Psoas muscle (tissue), 8 donors: Measurements from ENCODE around the gene HDDC2. TPM values are rescaled to one million over a fixed set of nuclear protein-coding genes. Genes with fewer than 3 reads are reported as not detected.

Source experiments
- ATAC-seq, 4 donors: fragments of 200-7000 bp; cut with Tn5 transposase; one replicate each; pipeline ENCODE4 v1.9.1; 2020; ENCODE audit warnings: moderate library complexity in 3 of 4, mild to moderate bottlenecking in 2 of 4
- DNase-seq, 2 donors: peaks; one replicate each; pipeline ENCODE4 v3.0.0-alpha.2; 2020
- H3K27ac ChIP-seq: fragments of 200-600 bp; one replicate; pipeline ENCODE4 v1.8.0; 2022
- H3K27me3 ChIP-seq, 3 donors: fragments of 200-600 bp in 1 of 3; one replicate each; pipeline versions ENCODE4 v1.6.1 to v1.8.0; 2013 to 2022; ENCODE audit warnings: low read length in 2 of 3, mild to moderate bottlenecking in 2 of 3, moderate library complexity in 1 of 3; ENCODE audit not compliant: insufficient read depth in 3 of 3
- H3K36me3 ChIP-seq, 2 donors: fragments of 200-600 bp in 1 of 2; one replicate each; pipeline versions ENCODE4 v1.6.1 to v1.8.0; 2013 to 2022; ENCODE audit warnings: low read depth in 1 of 2, mild to moderate bottlenecking in 1 of 2, moderate library complexity in 1 of 2; ENCODE audit not compliant: insufficient read depth in 1 of 2
- H3K4me1 ChIP-seq: fragments of 200-600 bp; one replicate; pipeline ENCODE4 v1.8.0; 2022
- H3K4me3 ChIP-seq: fragments of 200-600 bp; one replicate; pipeline ENCODE4 v1.8.0; 2022; ENCODE audit warnings: mild to moderate bottlenecking
- H3K9me3 ChIP-seq: fragments of 200-600 bp; one replicate; pipeline ENCODE4 v1.8.0; 2022
- WGBS, 3 donors: extraction: QIAGEN DNeasy Blood & Tissue Kit; methylation state at CpG; one replicate each; pipeline versions ENCODE4 v1.1.6 to v1.1.7; 2013; 5-methylcytosine and 5-hydroxymethylcytosine counted together
- intact Hi-C, 2 donors: fragments of 100-400 bp; cut with DNase I; formaldehyde crosslinking; loops; one replicate each; pipeline versions ENCODE4 v1.11.0 to v1.14.2; 2022
- polyA plus RNA-seq, 3 donors: library from polyadenylated mRNA; stranded (reverse); fragments of 200-250 nt; gene quantifications; one replicate each; pipeline ENCODE4 v1.2.3, GENCODE V29; 2013
- total RNA-seq, 4 donors: library from RNA; stranded (reverse); fragmentation: NEBNext Ultra II Directional in 2 of 4; extraction: Animal tissue kit (Norgen Biotek cat#: 25700) in 2 of 4; gene quantifications; one replicate each; pipeline versions ENCODE4 v1.2.1 to v1.2.4, GENCODE V29; 2021 to 2023
- TF ChIP-seq, protein P1 (sequence below): fragments of 200-600 bp; IDR thresholded peaks from one replicate; pipeline ENCODE4 v1.8.0; 2022; ENCODE audit warnings: antibody characterized with exemption
- donor health status: healthy with polysubstance abuse.
- donor health status: DM: no; HTN: no; CAD: no; lungs with moderate emphysema.
- donor health status: Bipolar disorder and iron deficiency.
- donor health status: healthy.
- donor health status: DM: yes; HTN: yes; CAD: no.
- donor health status: DM: no; HTN: no; CAD: no.
- donor health status: DM: no; HTN: no; CAD: no.
- donor health status: DM: yes; HTN: yes; CAD: no.

The HDDC2 gene
- total and polyA plus RNA-seq, 7 donors: 72.5 to 151 (median 103) TPM

DNA sequence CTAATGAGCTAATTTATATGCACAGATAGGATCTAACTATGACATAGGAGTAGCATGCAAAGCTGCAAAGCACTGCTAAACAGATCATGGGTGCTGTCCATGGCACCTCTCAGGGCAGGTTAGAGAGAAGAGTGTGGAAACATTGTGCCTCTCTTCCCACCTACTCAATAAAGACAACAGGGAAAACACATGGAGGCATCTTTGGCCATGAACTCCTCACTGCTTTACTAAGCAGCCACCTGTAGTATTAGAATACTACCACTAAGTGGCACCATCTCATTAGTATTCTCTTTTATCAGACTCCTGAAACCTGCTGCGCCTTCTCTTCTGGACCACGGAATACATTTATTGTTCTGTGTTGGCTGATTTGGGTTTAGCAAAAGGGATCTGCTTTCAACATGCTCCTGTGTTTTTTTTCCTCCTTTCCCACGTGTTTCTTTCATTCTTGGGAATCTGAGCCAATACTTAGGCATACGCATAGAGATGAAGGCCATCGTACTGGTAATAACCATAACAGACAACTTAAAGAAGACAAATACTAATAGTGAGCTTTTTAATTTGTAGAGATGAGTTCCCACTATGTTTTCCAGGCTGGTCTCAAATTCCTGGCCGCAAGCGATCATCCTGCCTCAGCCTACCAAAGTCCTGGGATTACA is 9.4 kb upstream of the HDDC2 start:
- no peak for DNase-seq
- peak; percentile 79 to 82 (median 80) for ATAC-seq
- Histone ChIP-seq H3K27ac (no peak overlapping the region), H3K4me1 (no peaks in the 10 kb centered on the region), H3K4me3 (no peak overlapping the region), H3K9me3 (no peaks in the 10 kb centered on the region), H3K27me3 (no peaks in the 10 kb centered on the region), H3K36me3 (no peaks in the 10 kb centered on the region)
- TF ChIP-seq, protein P1, sequence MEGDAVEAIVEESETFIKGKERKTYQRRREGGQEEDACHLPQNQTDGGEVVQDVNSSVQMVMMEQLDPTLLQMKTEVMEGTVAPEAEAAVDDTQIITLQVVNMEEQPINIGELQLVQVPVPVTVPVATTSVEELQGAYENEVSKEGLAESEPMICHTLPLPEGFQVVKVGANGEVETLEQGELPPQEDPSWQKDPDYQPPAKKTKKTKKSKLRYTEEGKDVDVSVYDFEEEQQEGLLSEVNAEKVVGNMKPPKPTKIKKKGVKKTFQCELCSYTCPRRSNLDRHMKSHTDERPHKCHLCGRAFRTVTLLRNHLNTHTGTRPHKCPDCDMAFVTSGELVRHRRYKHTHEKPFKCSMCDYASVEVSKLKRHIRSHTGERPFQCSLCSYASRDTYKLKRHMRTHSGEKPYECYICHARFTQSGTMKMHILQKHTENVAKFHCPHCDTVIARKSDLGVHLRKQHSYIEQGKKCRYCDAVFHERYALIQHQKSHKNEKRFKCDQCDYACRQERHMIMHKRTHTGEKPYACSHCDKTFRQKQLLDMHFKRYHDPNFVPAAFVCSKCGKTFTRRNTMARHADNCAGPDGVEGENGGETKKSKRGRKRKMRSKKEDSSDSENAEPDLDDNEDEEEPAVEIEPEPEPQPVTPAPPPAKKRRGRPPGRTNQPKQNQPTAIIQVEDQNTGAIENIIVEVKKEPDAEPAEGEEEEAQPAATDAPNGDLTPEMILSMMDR: peak; percentile 87
- intact Hi-C loops: loop anchor here (1.0 to 10.0 kb wide), 6 partner anchors 284 to 644 kb away; partner anchors contain the start of gene HINT3 (in 1 of the 2)
- WGBS, 3 donors: 37 to 42% (median 39%) methylated on average over 7 of the region's 7 CpGs

DNA sequence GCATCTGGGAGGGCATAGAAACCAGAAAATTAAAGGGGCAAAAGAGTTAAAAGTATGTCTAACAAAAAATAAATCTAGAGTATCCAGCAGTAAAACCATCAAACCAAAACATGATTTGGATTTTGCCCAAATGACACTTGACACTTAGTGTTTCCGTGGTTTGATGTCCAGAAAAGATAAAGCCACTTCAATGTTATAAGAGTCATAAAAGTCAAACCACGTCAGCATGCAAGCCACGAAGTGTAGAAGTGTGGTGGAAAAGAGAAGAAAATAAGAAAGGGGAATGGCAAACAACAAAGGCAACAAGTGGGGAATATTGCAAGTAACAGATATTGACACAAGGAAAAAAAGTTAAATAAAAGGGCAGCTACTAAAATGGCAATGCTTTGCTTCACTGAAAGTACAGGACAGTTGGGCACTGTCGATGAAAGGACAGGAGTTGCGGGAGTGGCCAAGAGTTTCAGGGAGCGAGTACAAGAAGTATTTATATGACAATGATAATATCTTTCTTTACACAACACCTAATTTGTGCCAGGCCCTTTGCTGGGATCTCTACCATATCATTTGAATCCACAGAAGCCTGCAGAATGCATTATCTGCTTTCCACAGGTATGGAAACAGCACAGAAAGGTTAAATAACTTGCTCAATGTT is 6.3 kb upstream of the HDDC2 start:
- no peaks in the 10 kb centered on the region for H3K36me3 ChIP-seq
- TF ChIP-seq, protein P1: no peak
- 27 to 38% (median 32%) methylated on average over 6 of the region's 6 CpGs for WGBS, 3 donors
- H3K9me3 ChIP-seq: no peaks in the 10 kb centered on the region
- H3K27me3 ChIP-seq: no peaks in the 10 kb centered on the region
- H3K27ac ChIP-seq: peak overlapping the region; percentile 64
- no peak overlapping the region for H3K4me3 ChIP-seq
- no peaks in the 10 kb centered on the region for H3K4me1 ChIP-seq
- peak; percentile 72 to 87 (median 80) for ATAC-seq
- intact Hi-C loops: loop anchor here in 1 of 2 donors (5.0 kb wide), 1 partner anchor 649 kb away; the partner anchor contains the start of gene HINT3
- no peak for DNase-seq

DNA sequence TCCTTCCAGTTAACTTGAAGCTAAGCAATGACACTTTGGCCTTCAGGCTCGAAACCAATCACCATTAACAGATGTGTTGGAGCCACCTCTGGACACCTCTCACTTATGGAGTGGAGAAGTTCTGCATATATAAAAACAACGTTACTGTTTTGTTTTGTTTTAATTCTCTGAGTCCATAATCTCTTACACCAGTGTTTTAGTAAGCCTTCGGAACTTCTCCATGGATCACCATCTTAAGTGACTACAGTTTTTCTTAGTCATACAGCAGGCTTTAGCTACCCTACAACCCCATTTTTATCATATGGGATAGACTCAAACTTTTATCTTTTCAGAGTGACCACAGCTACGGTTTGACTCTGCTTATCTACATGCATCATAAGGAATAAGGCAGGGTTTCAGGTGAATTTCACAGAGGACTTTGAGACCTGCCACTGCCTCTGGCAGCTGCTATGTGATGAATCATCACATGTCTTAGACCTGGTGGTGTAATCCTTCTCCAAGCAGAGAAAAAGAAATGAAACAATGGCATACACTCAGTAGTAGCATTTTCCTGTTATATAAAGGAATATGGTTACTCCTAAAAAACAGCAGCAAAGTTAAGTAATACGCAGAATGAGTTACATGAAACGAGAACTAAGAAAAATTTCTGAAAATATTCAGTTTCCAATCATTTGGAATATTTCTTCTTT is 5.5 kb upstream of the HDDC2 start:
- no peaks in the 10 kb centered on the region for H3K36me3 ChIP-seq
- ATAC-seq (peak; percentile 73 to 79 (median 76)), DNase-seq (no peak)
- no peaks in the 10 kb centered on the region for H3K27me3 ChIP-seq
- TF ChIP-seq, protein P1: no peak
- H3K4me1 ChIP-seq: no peaks in the 10 kb centered on the region
- H3K27ac ChIP-seq: peak overlapping the region; percentile 64
- WGBS, 3 donors: 79 to 87% (median 83%) methylated on average over 6 of the region's 6 CpGs
- H3K9me3 ChIP-seq: no peaks in the 10 kb centered on the region
- H3K4me3 ChIP-seq: no peak overlapping the region
- intact Hi-C loops: loop anchor here in 1 of 2 donors (5.0 kb wide), 1 partner anchor 650 kb away; the partner anchor contains the start of gene HINT3

DNA sequence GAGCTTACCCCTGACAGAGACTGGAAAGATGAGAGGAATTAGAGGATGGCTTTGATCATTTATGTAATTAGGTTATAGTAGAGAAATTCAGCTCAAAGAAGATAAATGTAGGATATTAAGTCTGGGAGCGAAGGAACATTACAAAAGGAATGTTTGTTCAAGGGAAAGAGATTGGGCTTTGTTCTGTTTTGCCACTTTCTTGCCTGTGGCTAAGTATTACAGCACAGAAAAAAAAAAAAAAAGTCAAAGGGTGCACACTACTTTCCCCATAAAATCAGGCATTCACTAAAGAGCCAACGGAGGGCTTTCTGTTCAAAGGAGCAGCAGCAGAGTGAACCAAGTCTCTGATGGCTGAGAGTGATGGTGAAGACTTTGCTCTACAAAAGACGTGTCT is 5.0 kb upstream of the HDDC2 start:
- intact Hi-C loops: loop anchor here in 1 of 2 donors (5.0 kb wide), 1 partner anchor 651 kb away; the partner anchor contains the start of gene HINT3
- Histone ChIP-seq H3K4me3 (no peak overlapping the region), H3K27ac (no peak overlapping the region), H3K4me1 (no peaks in the 10 kb centered on the region), H3K27me3 (no peaks in the 10 kb centered on the region), H3K9me3 (no peaks in the 10 kb centered on the region), H3K36me3 (no peaks in the 10 kb centered on the region)
- TF ChIP-seq, protein P1: no peak
- ATAC-seq: no peak
- WGBS, 3 donors: 81 to 88% (median 83%) methylated on average over 3 of the region's 3 CpGs
- DNase-seq: no peak
